GM19239 (cell line): Measurements from ENCODE around the gene CAPN6.

Experiments used
- DNase-seq: peaks from one replicate; pipeline ENCODE4 v3.0.0; 2011; ENCODE audit warnings: low spot score; ENCODE audit not compliant: insufficient read length
- FAIRE-seq: peaks from 2 replicates; lab custom pipeline; 2011; peaks lifted over from hg19 to GRCh38; lab: Jason Lieb, UNC

CAPN6 gene, protein sequence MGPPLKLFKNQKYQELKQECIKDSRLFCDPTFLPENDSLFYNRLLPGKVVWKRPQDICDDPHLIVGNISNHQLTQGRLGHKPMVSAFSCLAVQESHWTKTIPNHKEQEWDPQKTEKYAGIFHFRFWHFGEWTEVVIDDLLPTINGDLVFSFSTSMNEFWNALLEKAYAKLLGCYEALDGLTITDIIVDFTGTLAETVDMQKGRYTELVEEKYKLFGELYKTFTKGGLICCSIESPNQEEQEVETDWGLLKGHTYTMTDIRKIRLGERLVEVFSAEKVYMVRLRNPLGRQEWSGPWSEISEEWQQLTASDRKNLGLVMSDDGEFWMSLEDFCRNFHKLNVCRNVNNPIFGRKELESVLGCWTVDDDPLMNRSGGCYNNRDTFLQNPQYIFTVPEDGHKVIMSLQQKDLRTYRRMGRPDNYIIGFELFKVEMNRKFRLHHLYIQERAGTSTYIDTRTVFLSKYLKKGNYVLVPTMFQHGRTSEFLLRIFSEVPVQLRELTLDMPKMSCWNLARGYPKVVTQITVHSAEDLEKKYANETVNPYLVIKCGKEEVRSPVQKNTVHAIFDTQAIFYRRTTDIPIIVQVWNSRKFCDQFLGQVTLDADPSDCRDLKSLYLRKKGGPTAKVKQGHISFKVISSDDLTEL

GRCh38 chrX:111270339-111270738 lies at the start of gene CAPN6:
TSS of gene CAPN6 (minus strand) at chrX:111270483. CDS start at chrX:111263936, 6,547 bp downstream.
- FAIRE-seq (no peak), DNase-seq (no peak)

DNA sequence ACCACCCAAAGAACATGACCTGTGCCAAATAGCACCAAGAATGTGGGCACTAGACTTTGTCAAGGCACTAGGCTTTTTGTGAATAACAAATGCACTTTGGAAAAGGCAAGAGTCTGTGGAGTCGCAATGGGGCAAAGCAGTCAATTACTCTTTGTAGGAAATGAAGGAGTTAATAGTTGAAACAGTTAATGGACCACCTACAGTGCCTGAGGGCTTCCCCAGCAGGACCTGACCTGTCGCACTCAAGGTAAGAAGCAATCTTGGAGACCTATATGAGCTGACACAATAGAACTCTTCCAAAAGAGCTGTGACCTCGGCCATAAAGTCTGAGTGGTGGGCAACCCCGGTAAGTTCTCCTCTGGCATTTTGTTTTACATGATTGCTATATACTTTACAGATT lies 49.2 kb upstream of the CAPN6 start:
- FAIRE-seq (no peak), DNase-seq (no peak)

GRCh38 chrX:111318901-111319300 lies 48.6 kb upstream of the CAPN6 start:
- DNase-seq (no peak), FAIRE-seq (no peak)

DNA sequence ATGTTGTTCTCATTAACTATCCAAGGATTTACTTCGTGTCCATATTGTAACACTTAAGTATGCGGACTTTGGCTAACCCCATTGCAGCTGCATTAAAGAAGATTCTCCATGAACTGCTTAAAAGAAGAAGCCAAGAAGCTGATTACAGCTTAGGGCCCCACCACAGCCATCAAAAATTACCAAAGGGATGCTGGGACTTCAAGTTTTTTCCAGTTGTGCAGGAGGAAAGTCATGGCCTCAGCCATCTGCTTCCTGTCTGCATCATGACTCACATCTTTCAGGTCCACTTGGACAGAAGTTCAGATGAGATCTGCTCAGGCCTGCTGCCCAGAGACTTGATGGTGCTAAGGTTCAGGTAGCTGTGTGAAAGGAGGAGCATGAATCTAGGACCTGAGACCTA lies 38.8 kb upstream of the CAPN6 start:
- no peak for FAIRE-seq
- DNase-seq: no peak

- DNase-seq: no peak
- no peak for FAIRE-seq
These were observed 37.8 kb upstream of the CAPN6 start for GRCh38 chrX:111308039-111308438.

DNA sequence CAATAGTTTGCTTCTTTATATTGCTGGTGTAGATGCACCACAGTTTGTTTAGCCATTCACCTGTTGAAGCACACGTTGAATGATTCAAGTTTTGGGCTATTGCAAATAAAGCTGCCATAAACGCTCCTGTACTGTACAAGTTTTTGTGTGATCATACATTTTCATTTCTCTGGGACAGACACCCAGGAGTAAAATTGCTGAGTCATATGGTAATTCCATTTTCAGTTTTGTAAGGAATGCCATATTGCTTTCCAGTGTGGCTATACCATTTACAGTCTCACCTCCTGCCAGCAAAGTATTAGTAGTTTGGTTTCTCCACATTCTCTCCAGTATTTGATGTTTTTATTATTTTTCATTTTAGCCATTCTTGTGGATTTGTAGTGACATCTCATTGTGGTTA lies 32.0 kb upstream of the CAPN6 start:
- FAIRE-seq (no peak), DNase-seq (no peak)

DNA sequence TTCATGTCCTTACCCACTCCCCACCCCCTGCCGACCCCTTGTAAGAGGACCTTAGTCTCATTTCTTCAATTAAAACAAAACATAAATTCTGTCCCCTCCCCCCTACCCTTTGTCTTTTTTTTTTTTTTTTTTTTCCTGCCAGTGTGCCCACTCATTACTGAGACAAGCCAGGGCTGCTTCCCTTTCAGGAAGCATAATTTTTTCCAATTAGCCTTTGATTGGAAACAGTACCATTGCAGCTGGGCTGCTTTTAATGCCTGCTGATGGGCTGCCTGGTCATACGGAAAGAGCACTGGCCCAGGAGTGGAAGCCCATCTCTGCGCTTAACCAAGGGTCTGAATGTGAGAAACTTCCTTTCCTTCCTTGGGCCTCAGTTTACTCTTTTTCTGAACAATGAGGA lies 18.6 kb upstream of the CAPN6 start:
- DNase-seq (no peak), FAIRE-seq (no peak)

DNA sequence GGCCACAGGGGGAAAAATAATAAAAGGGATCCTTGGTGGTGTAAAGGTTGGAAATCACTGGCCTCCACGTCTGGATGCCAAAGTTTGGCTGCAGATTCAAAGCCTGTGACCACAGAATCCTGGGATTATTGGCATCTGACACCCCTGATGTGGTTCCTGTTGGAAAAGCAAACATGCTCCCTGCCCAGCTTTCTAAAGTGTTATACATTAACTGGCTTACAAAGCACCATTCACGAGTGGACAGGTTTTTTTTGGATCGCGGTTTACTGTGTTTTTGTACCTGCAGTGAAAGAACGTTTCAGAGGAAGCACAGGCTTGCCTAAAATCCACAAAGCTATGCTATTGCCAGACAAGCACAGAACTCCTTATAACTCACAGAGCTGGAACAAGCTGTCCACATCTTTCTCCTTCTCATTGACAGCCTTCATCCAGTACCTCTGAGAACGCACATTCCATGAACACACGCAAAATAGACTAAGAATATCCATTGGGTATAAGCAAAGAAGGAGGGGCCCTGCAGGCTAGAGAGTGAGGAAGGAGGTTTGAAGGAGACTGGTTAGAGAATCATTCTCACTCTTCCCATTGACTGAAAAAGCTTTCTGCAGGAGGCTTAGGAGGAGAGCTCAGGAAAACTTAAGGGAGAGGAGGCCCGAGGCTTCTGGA lies 14.5 kb upstream of the CAPN6 start:
- FAIRE-seq (no peak), DNase-seq (no peak)

DNA sequence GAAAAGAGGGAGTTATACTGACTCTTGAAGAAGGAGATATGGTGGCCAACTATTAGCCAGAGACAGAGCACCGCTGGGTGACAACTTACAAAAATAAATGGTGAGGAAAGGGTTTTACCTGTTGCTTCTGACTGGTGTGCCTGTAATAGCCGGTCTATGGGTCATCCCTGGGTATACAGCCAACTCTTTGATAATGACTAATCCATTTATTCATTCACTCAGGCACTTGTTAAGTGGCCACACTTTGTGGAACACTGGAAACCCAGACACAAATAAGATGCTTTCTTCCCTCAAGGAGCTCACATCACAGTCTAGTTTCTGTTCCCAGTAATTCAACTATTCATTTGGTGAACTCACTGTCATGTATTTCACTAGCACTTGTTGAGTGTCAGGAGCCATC lies 13.2 kb upstream of the CAPN6 start:
- FAIRE-seq (no peak), DNase-seq (no peak)

DNA sequence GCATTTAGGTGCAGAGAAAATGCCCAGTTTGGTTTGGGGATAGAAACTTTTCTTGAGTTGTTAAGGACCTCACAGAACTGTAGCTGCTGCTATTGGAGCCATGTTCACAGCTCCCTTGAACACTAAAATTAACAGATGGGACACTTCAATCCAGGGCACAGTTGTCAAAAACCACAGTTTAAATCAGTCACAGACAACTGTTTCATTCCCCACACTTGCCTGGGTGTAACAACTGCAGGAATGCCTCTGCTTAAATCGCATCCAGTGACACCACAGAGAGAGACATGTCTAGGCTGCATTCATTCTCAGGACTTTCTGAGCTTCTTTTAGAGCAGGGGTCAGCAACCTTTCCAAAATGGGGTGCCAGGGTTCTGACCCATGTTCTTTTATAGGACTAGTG lies 12.7 kb upstream of the CAPN6 start:
- FAIRE-seq (no peak), DNase-seq (no peak)

- FAIRE-seq (no peak), DNase-seq (no peak)
These were observed 11.9 kb upstream of the CAPN6 start for GRCh38 chrX:111282139-111282538.

DNA sequence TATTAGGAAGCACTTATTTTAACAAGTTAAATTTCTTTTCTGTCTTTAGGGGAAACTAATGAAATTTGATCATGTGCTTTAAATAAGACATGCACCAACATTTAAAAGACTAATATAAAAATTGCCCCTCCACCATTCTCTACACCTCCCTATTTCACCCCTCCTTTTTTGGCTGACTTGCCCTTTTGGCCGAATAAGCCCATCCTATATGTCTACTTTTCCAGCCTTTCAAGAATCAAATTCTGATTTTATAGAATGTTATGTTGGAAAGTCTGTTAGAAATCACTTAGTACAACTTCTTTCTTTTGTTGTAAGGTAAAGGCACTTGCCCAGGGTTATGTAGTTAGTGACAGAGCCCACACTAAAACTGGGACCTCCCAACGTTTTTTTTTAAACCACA lies 1.8 kb downstream of the CAPN6 start:
- no peak for FAIRE-seq
- no peak for DNase-seq

GRCh38 chrX:111265486-111265885 lies 4.8 kb downstream of the CAPN6 start:
- FAIRE-seq (no peak), DNase-seq (no peak)

DNA sequence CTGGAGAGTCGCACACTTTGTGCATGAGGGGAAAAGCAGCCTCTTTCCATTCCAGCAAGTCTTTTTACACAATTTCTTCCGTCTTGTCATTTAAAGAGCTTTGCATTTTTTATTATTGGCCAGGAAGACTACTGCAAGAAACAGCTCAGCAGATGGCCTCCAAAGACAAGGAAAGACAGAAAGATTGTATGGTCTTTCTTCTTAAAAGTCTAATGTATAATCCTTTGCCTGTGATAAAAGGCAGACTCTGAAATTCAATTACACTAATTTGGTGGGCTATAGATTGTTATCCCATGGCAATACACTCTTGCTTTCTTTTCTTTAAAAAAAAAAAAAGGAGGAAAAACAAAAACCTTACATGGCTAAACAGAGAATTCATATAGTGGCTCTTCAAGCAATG lies 5.9 kb downstream of the CAPN6 start:
- DNase-seq (no peak), FAIRE-seq (peak; percentile 14)

- DNase-seq (no peak), FAIRE-seq (no peak)
These were observed 8.2 kb downstream of the CAPN6 start for GRCh38 chrX:111262086-111262485.

GRCh38 chrX:111260451-111260850 lies 9.8 kb downstream of the CAPN6 start:
- FAIRE-seq (no peak), DNase-seq (no peak)

GRCh38 chrX:111259559-111259958 lies 10.7 kb downstream of the CAPN6 start:
- no peak for DNase-seq
- FAIRE-seq: no peak

- FAIRE-seq: no peak
- no peak for DNase-seq
These were observed 12.6 kb downstream of the CAPN6 start for GRCh38 chrX:111257733-111258132.

- no peak for FAIRE-seq
These were observed 15.2 kb downstream of the CAPN6 start for GRCh38 chrX:111254896-111255693.

DNA sequence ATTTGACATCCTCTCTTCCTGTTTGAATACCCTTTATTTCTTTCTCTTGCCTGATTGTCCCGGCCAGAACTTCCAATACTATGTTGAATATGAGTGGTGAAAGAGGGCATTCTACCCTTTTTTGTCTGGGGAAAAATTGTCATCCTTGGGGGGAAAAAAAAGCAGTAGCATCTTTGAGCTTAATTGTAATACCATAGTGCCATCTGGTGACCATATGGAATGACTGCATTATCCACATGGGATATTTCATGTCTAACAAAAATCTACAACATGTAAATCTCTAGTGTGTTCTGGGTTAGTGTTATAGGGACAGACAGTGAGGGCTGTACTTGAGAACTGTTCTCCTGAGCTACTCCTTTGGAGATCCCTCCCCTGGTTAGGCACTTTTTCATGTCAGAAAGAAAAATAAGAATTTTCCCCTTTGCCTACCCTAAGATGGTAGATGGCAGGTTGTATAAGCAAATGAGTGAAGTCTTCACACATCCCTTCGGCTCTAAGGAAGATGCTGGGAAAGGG lies 26.0 kb downstream of the CAPN6 start:
- FAIRE-seq: no peak

More at GRCh38 chrX:111254896-111255693, 15.2 kb downstream of the CAPN6 start:
- no peak for DNase-seq

More for the DNA sequence above, 26.0 kb downstream of the CAPN6 start:
- no peak for DNase-seq
